Loucy (cell line): ENCODE measurements around the gene B3GAT1.
"Not testable (repeated sequence)": the region's sequence is repeated elsewhere in the genome, so short reads cannot be mapped to it uniquely, and the experiment has no call there.

Experiments used
- CTCF ChIP-seq: fragments of 200-600 bp; sonication (generic); conservative IDR thresholded peaks from 2 replicates; pipeline ENCODE4 v1.5.1; 2014; ENCODE audit warnings: mild to moderate bottlenecking, antibody characterized with exemption, low read length
- EZH2phosphoT487 ChIP-seq: fragments of 200-600 bp; IDR thresholded peaks from 2 replicates; pipeline ENCODE4 v1.6.1; 2018; ENCODE audit warnings: antibody characterized with exemption, mild to moderate bottlenecking, moderate library complexity, borderline replicate concordance

GRCh38 chr11:134344497-134345236, 67.4 kb downstream of the B3GAT1 start:
- not testable (repeated sequence) for TF ChIP-seq CTCF, EZH2phosphoT487
